ENCODE results near the gene KRTAP4-6. TPM values are rescaled to one million over a fixed set of nuclear protein-coding genes. Genes with fewer than 3 reads are reported as not detected.
"Not testable (repeated sequence)": the region's sequence is repeated elsewhere in the genome, so short reads cannot be mapped to it uniquely, and the experiment has no call there.

KRTAP4-6 gene
- total and polyA plus RNA-seq, 2 experiments from 2014 or later = not detected

- H2AFZ ChIP-seq = no peak overlapping the region
- H3K4me2 ChIP-seq = no peak overlapping the region
- no peaks in the 10 kb centered on the region for H4K20me1 ChIP-seq (ENCODE audit: insufficient read depth, poor library complexity, severe bottlenecking)
- no peaks in the 10 kb centered on the region for H3K9me3 ChIP-seq (ENCODE audit: low read depth)
- H3K4me3 ChIP-seq = no peak overlapping the region
- H3K27ac ChIP-seq = no peak overlapping the region
- H3K4me1 ChIP-seq (ENCODE audit: insufficient read depth) = no peaks in the 10 kb centered on the region
- no peaks in the 10 kb centered on the region for H3K36me3 ChIP-seq (replicated peaks; ENCODE audit: insufficient read depth, low read depth)
- H3K79me2 ChIP-seq = no peaks in the 10 kb centered on the region
- no peaks in the 10 kb centered on the region for H3K27me3 ChIP-seq
- DNase-seq (ENCODE audit: low spot score) = no peak
- TF ChIP-seq CTCF (IDR thresholded peaks at IDR 0.05; ENCODE audit: poor library complexity) = no peak
- TF ChIP-seq EZH2 (IDR thresholded peaks at IDR 0.05; ENCODE audit: borderline replicate concordance) = no peak
- TF ChIP-seq EZH2phosphoT487 (IDR thresholded peaks at IDR 0.05; ENCODE audit: low read depth, severe bottlenecking, unreplicated experiment) = no peak
- no peaks in the 10 kb centered on the region for H3K9me2 ChIP-seq (replicated peaks; ENCODE audit: insufficient read depth)
Measured at GRCh38 chr17:41141361-41141760, 1.0 kb upstream of the KRTAP4-6 start.

- H3K4me3 ChIP-seq; H4K20me1 ChIP-seq (ENCODE audit: insufficient read depth, poor library complexity, severe bottlenecking); H3K9me2 ChIP-seq (replicated peaks; ENCODE audit: insufficient read depth); H3K79me2 ChIP-seq; H3K4me2 ChIP-seq; H3K27ac ChIP-seq; H3K36me3 ChIP-seq (replicated peaks; ENCODE audit: insufficient read depth, low read depth); H3K9me3 ChIP-seq (ENCODE audit: low read depth); H3K27me3 ChIP-seq; DNase-seq (ENCODE audit: low spot score); H2AFZ ChIP-seq; H3K4me1 ChIP-seq (ENCODE audit: insufficient read depth): not testable (repeated sequence)
- 92% methylated on average over 11 of the region's 12 CpGs for WGBS (ENCODE audit: low lambda C conversion rate, missing lambda C conversion rate)
Measured at GRCh38 chr17:41139865-41140264, 479 bp downstream of the KRTAP4-6 start.

GRCh38 chr17:41133880-41134735, 6.2 kb downstream of the KRTAP4-6 start:
- Histone ChIP-seq H2AFZ (no peak overlapping the region), H3K4me1 (ENCODE audit: insufficient read depth) (no peaks in the 10 kb centered on the region), H3K4me2 (no peak overlapping the region), H3K9me3 (ENCODE audit: low read depth) (no peaks in the 10 kb centered on the region), H3K27me3 (no peaks in the 10 kb centered on the region), H3K4me3 (no peak overlapping the region), H3K9me2 (replicated peaks; ENCODE audit: insufficient read depth) (no peaks in the 10 kb centered on the region), H3K36me3 (replicated peaks; ENCODE audit: insufficient read depth, low read depth) (no peaks in the 10 kb centered on the region), H4K20me1 (ENCODE audit: insufficient read depth, poor library complexity, severe bottlenecking) (no peaks in the 10 kb centered on the region), H3K79me2 (no peaks in the 10 kb centered on the region), H3K27ac (no peak overlapping the region)
- WGBS (ENCODE audit: low lambda C conversion rate, missing lambda C conversion rate) = 58% methylated on average over 2 of the region's 2 CpGs
- DNase-seq (ENCODE audit: low spot score) = no peak
- no peak for TF ChIP-seq EZH2phosphoT487 (IDR thresholded peaks at IDR 0.05; ENCODE audit: low read depth, severe bottlenecking, unreplicated experiment)
- TF ChIP-seq CTCF (IDR thresholded peaks at IDR 0.05; ENCODE audit: poor library complexity) = no peak
- TF ChIP-seq EZH2 (IDR thresholded peaks at IDR 0.05; ENCODE audit: borderline replicate concordance) = no peak

- H2AFZ ChIP-seq = no peak overlapping the region
- H3K4me1 ChIP-seq (ENCODE audit: insufficient read depth) = no peaks in the 10 kb centered on the region
- 87% methylated on average over 3 of the region's 3 CpGs for WGBS (ENCODE audit: low lambda C conversion rate, missing lambda C conversion rate)
- H3K4me2 ChIP-seq = no peak overlapping the region
- no peaks in the 10 kb centered on the region for H3K36me3 ChIP-seq (replicated peaks; ENCODE audit: insufficient read depth, low read depth)
- no peaks in the 10 kb centered on the region for H3K9me3 ChIP-seq (ENCODE audit: low read depth)
- no peaks in the 10 kb centered on the region for H3K27me3 ChIP-seq
- H3K4me3 ChIP-seq = no peak overlapping the region
- no peak overlapping the region for H3K27ac ChIP-seq
- no peaks in the 10 kb centered on the region for H4K20me1 ChIP-seq (ENCODE audit: insufficient read depth, poor library complexity, severe bottlenecking)
- TF ChIP-seq EZH2 (IDR thresholded peaks at IDR 0.05; ENCODE audit: borderline replicate concordance) (no peak), EZH2phosphoT487 (IDR thresholded peaks at IDR 0.05; ENCODE audit: low read depth, severe bottlenecking, unreplicated experiment) (no peak), CTCF (IDR thresholded peaks at IDR 0.05; ENCODE audit: poor library complexity) (no peak)
- no peaks in the 10 kb centered on the region for H3K79me2 ChIP-seq
- no peaks in the 10 kb centered on the region for H3K9me2 ChIP-seq (replicated peaks; ENCODE audit: insufficient read depth)
- no peak for DNase-seq (ENCODE audit: low spot score)
Measured at GRCh38 chr17:41131979-41132378, 8.4 kb downstream of the KRTAP4-6 start.

Measured in hepatocyte (in vitro differentiated cells).